HCT116 (cell line): ENCODE measurements around the gene NPPC. TPM values are rescaled to one million over a fixed set of nuclear protein-coding genes. Genes with fewer than 3 reads are reported as not detected.

Experiments used
- ATAC-seq: fragments of 200-7000 bp; cut with Tn5 transposase; 2 replicates; pipeline ENCODE4 v1.9.1; 2020; ENCODE audit warnings: mild to moderate bottlenecking, moderate library complexity
- Bru-seq: library from RNA; stranded (reverse); fragments of 400-500 nt; gene quantifications from one replicate; lab custom pipeline; 2021; lab: Mats Ljungman, UMichigan
- BruChase-seq, 2 experiments: library from RNA; stranded (reverse); fragments of 400-500 nt; gene quantifications; one replicate each; lab custom pipeline; 2021; lab: Mats Ljungman, UMichigan
- BruUV-seq: library from RNA; stranded (reverse); fragments of 400-500 nt; replicated peaks from 2 replicates; lab custom pipeline; 2021; lab: Mats Ljungman, UMichigan
- CTCF ChIA-PET: fragments of 300-600 bp; sonication (Branson Sonifier 250); formaldehyde crosslinking; loops from one replicate; lab custom pipeline; 2021; ENCODE audit warnings: antibody characterized with exemption; lab: Charles Lee
- POLR2A ChIA-PET: fragments of 300-600, 350-600 bp; sonication (Branson Sonifier 250); formaldehyde crosslinking; loops from one replicate; lab custom pipeline; 2021; ENCODE audit warnings: antibody characterized with exemption; lab: Charles Lee
- RAD21 ChIA-PET, 2 experiments: fragments of 300-600 bp; sonication (Branson Sonifier 250); formaldehyde crosslinking; loops; one replicate each; lab custom pipeline; 2023; ENCODE audit warnings: low total read pairs in 2 of 2; ENCODE audit not compliant: uncharacterized antibody in 2 of 2, unreplicated experiment in 2 of 2, low non-redundant PET in 1 of 2; lab: Charles Lee
- DNase-seq: peaks from one replicate; pipeline ENCODE4 v3.0.0-alpha.2; 2010; ENCODE audit warnings: low read depth, low spot score
- H2AFZ ChIP-seq: fragments of 200-600 bp; shearing (Covaris generic), sonication (generic); 2 replicates; pipeline ENCODE4 v1.6.1; 2017; ENCODE audit warnings: low read depth, mixed run types, mixed read lengths, antibody characterized with exemption, low read length; ENCODE audit not compliant: poor library complexity, severe bottlenecking
- H3K27ac ChIP-seq: 2 replicates; pipeline ENCODE4 v1.5.1; 2012; ENCODE audit warnings: low read depth, low read length
- H3K27me3 ChIP-seq: fragments of 200-600 bp; sonication (generic); 2 replicates; pipeline ENCODE4 v1.6.1; 2016; ENCODE audit warnings: mixed run types, low read length, mixed read lengths; ENCODE audit not compliant: insufficient read depth
- H3K36me3 ChIP-seq, 2 experiments: fragments of 200-500 bp in 1 of 2; fragments of 200-600 bp in 1 of 2; sonication (Bioruptor generic) in 1 of 2; sonication (generic) in 1 of 2; 2 replicates each; pipeline versions ENCODE4 v1.5.1 to v1.6.1; 2014 to 2016; ENCODE audit warnings: low read length in 2 of 2, inconsistent platforms in 1 of 2, mixed read lengths in 1 of 2, mixed run types in 1 of 2; ENCODE audit not compliant: insufficient read depth in 2 of 2, control insufficient read depth in 1 of 2
- H3K4me1 ChIP-seq, 2 experiments: fragments of 200-600 bp in 1 of 2; sonication (generic) in 1 of 2; 2 replicates each; pipeline versions ENCODE4 v1.5.1 to v1.6.1; 2012 to 2017; ENCODE audit warnings: low read length in 2 of 2, inconsistent platforms in 1 of 2, mild to moderate bottlenecking in 1 of 2, mixed read lengths in 1 of 2, mixed run types in 1 of 2, moderate library complexity in 1 of 2; ENCODE audit not compliant: insufficient read depth in 2 of 2, control insufficient read depth in 1 of 2
- H3K4me2 ChIP-seq: fragments of 200-600 bp; sonication (generic); 2 replicates; pipeline ENCODE4 v1.6.1; 2017; ENCODE audit warnings: mixed run types, low read length, mixed read lengths
- H3K4me3 ChIP-seq, 2 experiments: fragments of 200-600 bp in 1 of 2; sonication (generic) in 1 of 2; replicated peaks in 1 of 2; 2 replicates each; pipeline ENCODE4 v1.5.1; 2011 to 2016; ENCODE audit warnings: low read length in 2 of 2, control low read depth in 1 of 2, low read depth in 1 of 2, mild to moderate bottlenecking in 1 of 2, mixed read lengths in 1 of 2, mixed run types in 1 of 2
- H3K79me2 ChIP-seq: fragments of 200-600 bp; sonication (generic); 2 replicates; pipeline ENCODE4 v1.6.1; 2017; ENCODE audit warnings: mild to moderate bottlenecking, mixed run types, low read length, moderate library complexity, mixed read lengths; ENCODE audit not compliant: insufficient read depth
- H3K9ac ChIP-seq: fragments of 200-600 bp; sonication (generic); 2 replicates; pipeline ENCODE4 v1.6.1; 2016; ENCODE audit warnings: low read length, mixed read lengths
- H3K9me2 ChIP-seq: fragments of 200-600 bp; sonication (generic), shearing (Covaris generic); 2 replicates; pipeline ENCODE4 v1.6.1; 2017; ENCODE audit warnings: mixed run types, mild to moderate bottlenecking, moderate library complexity; ENCODE audit not compliant: insufficient read depth
- H3K9me3 ChIP-seq, 2 experiments: fragments of 200-500 bp in 1 of 2; fragments of 200-600 bp in 1 of 2; sonication (Bioruptor generic) in 1 of 2; sonication (generic) in 1 of 2; 2 replicates each; pipeline ENCODE4 v1.6.1; 2014 to 2017; ENCODE audit warnings: low read length in 2 of 2, mixed read lengths in 2 of 2, inconsistent platforms in 1 of 2, low read depth in 1 of 2, mild to moderate bottlenecking in 1 of 2, mixed run types in 1 of 2, moderate library complexity in 1 of 2; ENCODE audit not compliant: control insufficient read depth in 1 of 2, insufficient read depth in 1 of 2
- H4K20me1 ChIP-seq: fragments of 200-600 bp; sonication (generic), shearing (Covaris generic); 2 replicates; pipeline ENCODE4 v1.6.1; 2017; ENCODE audit warnings: mixed run types, mild to moderate bottlenecking, moderate library complexity; ENCODE audit not compliant: insufficient read depth
- CTCF ChIP-seq, 3 experiments: fragments of 200-600 bp in 1 of 3; sonication (generic) in 1 of 3; IDR thresholded peaks in 2 of 3; conservative IDR thresholded peaks in 1 of 3; 2 replicates each; pipeline ENCODE4 v1.5.1; 2012 to 2017; ENCODE audit warnings: low read depth in 2 of 3, low read length in 2 of 3, antibody characterized with exemption in 1 of 3, borderline replicate concordance in 1 of 3, control low read depth in 1 of 3, mild to moderate bottlenecking in 1 of 3, mixed read lengths in 1 of 3, mixed run types in 1 of 3, moderate library complexity in 1 of 3; ENCODE audit not compliant: insufficient read depth in 1 of 3
- JUND ChIP-seq: IDR thresholded peaks from 2 replicates; pipeline ENCODE4 v1.6.1; 2012
- MAX ChIP-seq: IDR thresholded peaks from 2 replicates; pipeline ENCODE4 v1.6.1; 2012
- POLR2AphosphoS5 ChIP-seq: IDR thresholded peaks from 2 replicates; pipeline ENCODE4 v1.6.1; 2011; ENCODE audit warnings: mild to moderate bottlenecking, low read depth, low read length, moderate library complexity
- RAD21 ChIP-seq: IDR thresholded peaks from 2 replicates; pipeline ENCODE4 v1.6.1; 2012; ENCODE audit warnings: low read depth, mild to moderate bottlenecking
- ZFX ChIP-seq: fragments of 450-650 bp; IDR thresholded peaks from 2 replicates; pipeline ENCODE4 v1.6.1; 2017
- intact Hi-C: fragments of 100-400 bp; cut with micrococcal nuclease; formaldehyde crosslinking; loops from 2 replicates; pipeline ENCODE4 v1.10.0; 2022
- long read RNA-seq: library from polyadenylated mRNA; unstranded; transcript quantifications from one replicate; pipeline ENCODE4 v2.0.0, GENCODE V29; 2021; ENCODE audit not compliant: unreplicated experiment
- polyA plus RNA-seq: library from polyadenylated mRNA; unstranded; fragments of >200 nt; gene quantifications from 2 replicates; pipeline ENCODE4 v1.2.1, GENCODE V29; 2012; ENCODE audit warnings: missing spikeins
- total RNA-seq: library from RNA; stranded (reverse); gene quantifications from one replicate; pipeline ENCODE4 v1.2.1, GENCODE V29; 2021; ENCODE audit not compliant: unreplicated experiment

NPPC gene
- total RNA-seq (0.52 TPM), Bru-seq, nascent RNA (percentile 11 among the genes with signal in this experiment), BruChase-seq, experiment 1, labeled RNA remaining after a 6-hour chase (not detected), BruChase-seq, experiment 2, labeled RNA remaining after a 2-hour chase (percentile 18 among the genes with signal in this experiment)
- polyA plus RNA-seq: 0.17 and 0.27 TPM in 2 replicates
- long read RNA-seq: 0 reads

- ChIA-PET CTCF (interaction anchor here (1.2 to 2.4 kb wide), 5 partner anchors 9 to 400 kb away, joined by 3 to 22 read pairs (median 8); no protein-coding TSS in a partner anchor), POLR2A (interaction anchor here (0.6 kb wide), 1 partner anchor 35 kb away, joined by 4 read pairs; no protein-coding TSS in a partner anchor), RAD21 (interaction anchor here in 1 of 2 experiments (1.6 kb wide), 1 partner anchor 216 kb away, joined by 3 read pairs; no protein-coding TSS in a partner anchor)
- H3K9me2 ChIP-seq: no peaks in the 10 kb centered on the region
- H3K27me3 ChIP-seq: no peaks in the 10 kb centered on the region
- H2AFZ ChIP-seq: no peak within 1 kb of the TSS
- H3K9me3 ChIP-seq: no peaks in the 10 kb centered on the region
- H3K79me2 ChIP-seq: no peaks in the 10 kb centered on the region
- peak within 1 kb of the TSS; percentile 90 for H3K4me2 ChIP-seq
- intact Hi-C loops: no loop called here
- H3K27ac ChIP-seq: no peak within 1 kb of the TSS; the same call in 1 of the 2 replicates
- DNase-seq: no peak
- no peaks in the 10 kb centered on the region for H4K20me1 ChIP-seq
- no peaks in the 10 kb centered on the region for H3K36me3 ChIP-seq
- peak; percentile 68 for ATAC-seq
- TF ChIP-seq ZFX: no peak
- no peak for TF ChIP-seq JUND
- 0 out of 2 replicates have a peak, but pooled peaks have one; percentile 26 for TF ChIP-seq POLR2AphosphoS5
- peak; percentile 30 to 62 (median 31); a peak in 5 of 6 replicates for TF ChIP-seq CTCF (IDR thresholded peaks at IDR 0.05 in 2 of 3, conservative IDR thresholded peaks at IDR 0.05 in 1 of 3; ENCODE audit: borderline replicate concordance in 1 of 3, insufficient read depth in 1 of 3, low read depth in 2 of 3, low read length in 2 of 3)
- TF ChIP-seq MAX: peak; percentile 37; the same call in 1 of the 2 replicates
- TF ChIP-seq RAD21: peak; percentile 64
- peak within 1 kb of the TSS; percentile 45; the same call in 1 of the 2 replicates for H3K9ac ChIP-seq
- no TSS peak for BruUV-seq
- H3K4me1 ChIP-seq: peaks cover 8 to 18% of the 10 kb centered on the region in 2 experiments
- H3K4me3 ChIP-seq: peak within 1 kb of the TSS; percentile 35 to 52
Measured at GRCh38 chr2:231926180-231926741, at the start of gene NPPC. NPPC (minus strand) TSS chr2:231926396; CDS start chr2:231926249, 147 bp downstream.
